Astrocyte of the cerebellum (primary cell): Measurements from ENCODE around the gene GNLY.

ENCODE experiments used
- DNase-seq: peaks from one replicate; pipeline ENCODE4 v3.0.0-alpha.2; 2011; ENCODE audit warnings: low read depth
- H3K4me3 ChIP-seq: 2 replicates; pipeline ENCODE4 v1.5.1; 2011; ENCODE audit warnings: mild to moderate bottlenecking, low read depth, low read length, moderate library complexity
- in situ Hi-C: cut with HindIII; loops from 2 replicates; pipeline ENCODE4 v1.10.0; 2017; ENCODE audit warnings: low sequenced_read_pairs
- TF ChIP-seq, protein P1 (sequence below): IDR thresholded peaks from 2 replicates; pipeline ENCODE4 v1.5.1; 2012; ENCODE audit warnings: low read length, low read depth, moderate library complexity, mild to moderate bottlenecking; ENCODE audit errors: missing control alignments

The GNLY gene

DNA sequence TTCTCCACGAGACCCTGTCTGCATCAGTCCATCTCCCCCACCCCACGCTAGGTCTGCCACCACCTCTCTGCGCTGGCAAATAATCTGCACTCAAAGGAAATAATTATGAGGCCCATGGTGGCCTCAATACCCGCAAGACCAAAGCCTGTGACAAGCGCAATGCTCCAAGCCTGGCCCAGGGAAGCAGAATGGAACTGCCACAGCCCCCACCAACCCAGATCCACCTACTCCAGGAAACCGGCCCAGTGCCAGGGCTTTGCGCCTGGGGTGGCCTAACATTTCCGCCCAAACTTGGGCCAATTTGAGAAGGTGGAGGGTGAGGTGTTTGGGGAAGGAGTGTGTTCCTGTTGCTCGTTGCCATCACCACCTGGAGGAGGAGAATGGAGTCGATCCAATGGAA, 33.6 kb downstream of the GNLY start:
- in situ Hi-C loops: no loop called here
- TF ChIP-seq, protein P1, sequence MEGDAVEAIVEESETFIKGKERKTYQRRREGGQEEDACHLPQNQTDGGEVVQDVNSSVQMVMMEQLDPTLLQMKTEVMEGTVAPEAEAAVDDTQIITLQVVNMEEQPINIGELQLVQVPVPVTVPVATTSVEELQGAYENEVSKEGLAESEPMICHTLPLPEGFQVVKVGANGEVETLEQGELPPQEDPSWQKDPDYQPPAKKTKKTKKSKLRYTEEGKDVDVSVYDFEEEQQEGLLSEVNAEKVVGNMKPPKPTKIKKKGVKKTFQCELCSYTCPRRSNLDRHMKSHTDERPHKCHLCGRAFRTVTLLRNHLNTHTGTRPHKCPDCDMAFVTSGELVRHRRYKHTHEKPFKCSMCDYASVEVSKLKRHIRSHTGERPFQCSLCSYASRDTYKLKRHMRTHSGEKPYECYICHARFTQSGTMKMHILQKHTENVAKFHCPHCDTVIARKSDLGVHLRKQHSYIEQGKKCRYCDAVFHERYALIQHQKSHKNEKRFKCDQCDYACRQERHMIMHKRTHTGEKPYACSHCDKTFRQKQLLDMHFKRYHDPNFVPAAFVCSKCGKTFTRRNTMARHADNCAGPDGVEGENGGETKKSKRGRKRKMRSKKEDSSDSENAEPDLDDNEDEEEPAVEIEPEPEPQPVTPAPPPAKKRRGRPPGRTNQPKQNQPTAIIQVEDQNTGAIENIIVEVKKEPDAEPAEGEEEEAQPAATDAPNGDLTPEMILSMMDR: no peak
- DNase-seq: no peak
- H3K4me3 ChIP-seq: no peak overlapping the region

DNA sequence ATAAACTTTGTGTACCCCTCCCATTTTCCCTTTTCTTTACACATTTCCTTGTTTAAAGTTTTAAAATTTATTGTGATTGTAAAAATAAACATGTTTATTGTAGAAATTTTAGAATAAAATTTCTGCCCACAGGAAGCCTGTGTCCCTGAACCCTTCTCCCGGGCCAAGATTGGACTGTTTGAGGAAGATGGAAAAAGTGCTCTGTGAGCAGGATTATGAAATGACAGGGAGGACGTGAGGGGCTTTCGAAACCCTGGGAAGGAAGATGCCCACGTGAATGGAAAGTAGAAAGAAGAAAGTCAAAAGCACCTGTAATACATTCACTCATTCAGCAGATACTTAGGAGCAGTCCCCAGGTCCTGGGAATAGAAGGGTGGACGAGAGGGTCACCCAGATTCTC, 34.2 kb downstream of the GNLY start:
- TF ChIP-seq, protein P1: no peak
- H3K4me3 ChIP-seq: no peak overlapping the region
- in situ Hi-C loops: no loop called here
- no peak for DNase-seq

DNA sequence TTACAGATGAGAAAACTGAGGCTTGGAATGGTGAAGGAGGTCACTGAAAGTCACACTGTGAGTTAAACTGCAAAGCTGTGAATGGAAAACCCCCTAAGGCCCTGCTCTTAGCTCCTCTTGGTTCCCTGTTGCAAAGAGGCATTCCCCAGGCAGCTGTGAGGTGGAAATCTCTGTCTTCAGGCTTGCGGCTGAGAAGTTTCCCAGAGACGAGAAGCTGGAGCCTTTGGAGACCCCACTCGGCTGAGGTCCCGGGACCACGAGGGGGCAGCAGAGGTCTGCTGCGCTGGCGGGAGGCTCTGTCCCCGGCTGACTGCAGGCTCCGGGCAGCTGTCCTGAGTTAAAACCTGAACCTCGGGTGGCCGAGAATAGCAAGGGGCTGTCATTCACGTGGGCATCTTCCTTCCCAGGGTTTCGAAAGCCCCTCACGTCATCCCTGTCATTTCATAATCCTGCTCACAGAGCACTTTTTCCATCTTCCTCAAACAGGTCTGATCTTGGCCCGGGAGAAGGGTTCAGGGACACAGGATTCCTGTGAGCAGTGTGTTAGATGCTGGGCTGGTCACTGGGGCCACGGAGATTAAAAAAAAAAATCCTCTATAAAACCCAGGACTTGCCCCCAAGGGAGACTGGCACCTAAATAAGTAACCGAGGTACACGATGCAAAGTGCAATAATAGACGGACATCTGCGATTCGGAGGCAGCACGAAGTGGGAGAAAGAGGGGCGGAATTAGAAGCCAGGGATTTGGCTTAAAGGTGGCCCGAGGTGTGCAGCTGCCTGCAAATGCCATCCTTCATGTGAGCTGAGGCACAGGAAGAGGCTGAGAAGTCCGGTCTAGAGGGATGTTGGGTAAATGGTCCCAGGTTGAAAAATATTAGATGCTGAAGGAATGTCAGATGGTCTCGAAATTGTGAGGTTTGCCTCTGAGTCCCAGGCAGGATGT, 35.0 kb downstream of the GNLY start:
- DNase-seq: peak; percentile 50
- no peak overlapping the region for H3K4me3 ChIP-seq
- TF ChIP-seq, protein P1: peak; percentile 99
- in situ Hi-C loops: no loop called here

DNA sequence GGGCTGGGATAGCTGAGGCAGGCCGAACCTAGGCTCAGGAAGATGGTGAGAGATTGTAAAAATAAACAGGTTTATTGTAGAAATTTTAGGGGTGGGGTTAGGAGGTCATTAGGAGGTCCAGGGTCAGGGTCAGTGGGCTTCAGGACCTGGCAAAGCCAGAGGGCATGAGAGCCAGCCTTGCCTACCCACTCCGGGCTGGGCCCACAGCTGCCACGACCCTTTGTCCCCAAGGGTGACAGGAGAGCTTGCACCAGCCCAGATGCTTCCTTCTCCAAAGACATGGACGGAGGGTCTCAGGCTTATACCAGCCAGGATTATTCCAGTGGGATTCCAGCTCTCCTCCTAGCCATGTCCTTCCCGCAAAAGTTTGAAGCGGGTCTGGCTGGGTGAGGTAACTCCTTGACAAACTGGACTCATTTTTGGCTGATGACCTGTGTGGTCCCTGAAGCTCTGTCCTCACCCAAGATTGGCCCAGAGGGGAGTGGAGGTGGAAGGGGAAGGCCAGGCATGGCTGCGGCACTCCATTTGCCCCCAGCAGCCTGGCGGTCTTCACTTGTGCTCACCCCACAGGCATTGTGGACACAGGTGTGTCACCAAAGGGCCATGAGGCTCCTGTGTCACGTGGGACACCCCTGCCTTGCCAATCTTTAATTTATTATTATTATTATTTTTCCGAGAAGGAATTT, 35.8 kb downstream of the GNLY start:
- TF ChIP-seq, protein P1: no peak
- H3K4me3 ChIP-seq: no peak overlapping the region
- in situ Hi-C loops: no loop called here
- no peak for DNase-seq

DNA sequence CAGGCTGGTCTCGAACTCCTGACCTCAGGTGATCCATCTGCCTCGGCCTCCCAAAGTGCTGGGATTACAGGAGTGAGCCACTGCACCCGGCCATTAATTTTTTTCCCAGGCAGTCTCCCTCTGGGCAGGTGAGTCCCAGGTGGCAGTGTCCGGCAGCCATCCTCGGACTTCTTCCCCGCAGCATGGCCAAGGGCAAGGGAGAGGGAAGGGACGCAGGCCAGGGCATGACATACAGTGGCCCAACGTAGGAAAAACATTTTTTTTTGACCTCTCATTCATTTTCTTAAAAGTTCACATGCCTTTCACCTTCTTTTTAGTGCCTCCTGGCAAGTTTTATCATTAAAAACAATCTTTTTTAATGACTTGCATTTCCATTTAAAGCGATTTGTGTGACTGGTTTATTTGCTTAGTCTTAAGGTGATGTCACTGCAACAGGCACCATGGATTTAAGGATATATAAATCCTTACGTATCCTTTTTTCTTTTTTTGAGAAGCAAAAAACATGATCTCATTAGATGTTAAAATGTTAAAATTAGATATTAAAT, 36.6 kb downstream of the GNLY start:
- TF ChIP-seq, protein P1: no peak
- in situ Hi-C loops: no loop called here
- no peak overlapping the region for H3K4me3 ChIP-seq
- DNase-seq: no peak

DNA sequence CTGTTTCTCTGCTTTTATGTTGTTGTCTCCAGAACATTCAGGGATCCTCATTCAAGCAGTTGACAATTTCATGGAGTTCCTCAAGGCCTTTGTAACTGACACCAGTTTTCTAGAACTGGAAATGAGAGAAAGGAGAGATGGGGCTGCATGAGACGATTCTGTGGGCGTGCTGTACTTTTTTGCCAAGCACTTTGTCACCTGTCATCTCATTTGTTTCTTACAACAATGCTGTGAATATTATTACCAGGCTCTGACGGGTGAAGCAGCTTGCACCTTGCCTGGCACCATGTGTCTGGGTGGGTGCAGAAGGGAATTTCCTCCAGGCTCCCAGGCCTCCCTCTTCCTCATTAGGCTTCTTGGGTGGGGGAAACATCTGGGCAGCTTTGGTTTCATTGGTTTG, 37.4 kb downstream of the GNLY start:
- in situ Hi-C loops: no loop called here
- DNase-seq: no peak
- no peak overlapping the region for H3K4me3 ChIP-seq
- TF ChIP-seq, protein P1: no peak
